GM12864 (cell line): ENCODE data around the gene ICAM5.

Experiments used
- DNase-seq: peaks from one replicate; pipeline ENCODE4 v3.0.0-alpha.2; 2011; ENCODE audit warnings: low read depth
- H3K4me3 ChIP-seq: 2 replicates; pipeline ENCODE4 v1.5.1; 2011; ENCODE audit warnings: mild to moderate bottlenecking, low read depth, low read length, control low read depth
- CTCF ChIP-seq: IDR thresholded peaks from 2 replicates; pipeline ENCODE4 v1.5.1; 2011; ENCODE audit warnings: low read depth, mild to moderate bottlenecking, moderate library complexity, low read length, control low read depth, inconsistent platforms; ENCODE audit errors: missing control alignments

ICAM5 gene

GRCh38 chr19:10289167-10289835 lies 451 bp upstream of the ICAM5 start:
- DNase-seq = peak; percentile 54
- no peak for TF ChIP-seq CTCF
- H3K4me3 ChIP-seq = peak overlapping the region; percentile 55

GRCh38 chr19:10290357-10290875 lies 664 bp downstream of the ICAM5 start:
- no peak for DNase-seq
- peak overlapping the region; percentile 55 for H3K4me3 ChIP-seq
- no peak for TF ChIP-seq CTCF

- DNase-seq = no peak
- peak overlapping the region; percentile 55 for H3K4me3 ChIP-seq
- TF ChIP-seq CTCF = no peak
These were observed 1.3 kb downstream of the ICAM5 start for GRCh38 chr19:10290876-10291553.

- no peak for TF ChIP-seq CTCF
- H3K4me3 ChIP-seq = peak overlapping the region; percentile 55
- DNase-seq = no peak
These were observed 1.9 kb downstream of the ICAM5 start for GRCh38 chr19:10291554-10292205.

- DNase-seq = peak; percentile 53
- H3K4me3 ChIP-seq = peak overlapping the region; percentile 55
- no peak for TF ChIP-seq CTCF
These were observed 2.5 kb downstream of the ICAM5 start for GRCh38 chr19:10292206-10292788.

- TF ChIP-seq CTCF = no peak
- peak overlapping the region; percentile 31 for H3K4me3 ChIP-seq
- no peak for DNase-seq
These were observed 3.3 kb downstream of the ICAM5 start for GRCh38 chr19:10292789-10293636.
